HFF-Myc (cell line): ENCODE results near the gene U2SURP.
A peak's percentile ranks its signal among the peaks of the same experiment; 100 is the strongest.

Source experiments
- DNase-seq: peaks from one replicate; pipeline ENCODE4 v3.0.0-alpha.2; 2011; ENCODE audit warnings: low read depth; ENCODE audit errors: extremely low read depth
- H3K4me3 ChIP-seq: replicated peaks from 2 replicates; pipeline ENCODE4 v1.5.1; 2011; ENCODE audit warnings: low read depth, mild to moderate bottlenecking, control low read depth, low read length
- TF ChIP-seq, protein P1 (sequence below): IDR thresholded peaks from 2 replicates; pipeline ENCODE4 v1.5.1; 2012; ENCODE audit warnings: mild to moderate bottlenecking, low read depth, low read length, control low read depth; ENCODE audit errors: missing control alignments

U2SURP gene

DNA sequence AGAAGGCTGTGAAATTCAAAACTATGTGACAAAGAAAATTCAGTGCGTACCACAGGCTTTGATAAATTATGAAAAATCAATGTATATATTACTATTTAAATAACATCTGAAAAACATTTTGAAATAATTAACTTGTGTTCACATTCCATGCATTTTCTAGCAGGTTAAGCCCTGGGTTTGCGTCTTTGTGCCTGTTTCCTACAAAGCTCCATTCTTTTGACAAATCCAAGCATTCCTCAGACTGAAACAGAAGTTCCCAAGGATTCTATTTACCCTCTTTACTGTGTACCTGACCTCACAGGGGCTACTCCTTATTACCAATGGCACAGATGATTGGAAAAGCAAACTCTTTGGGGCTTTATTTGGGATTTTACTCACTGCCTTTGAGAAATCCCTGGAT, 39.8 kb upstream of the U2SURP start:
- DNase-seq = no peak
- H3K4me3 ChIP-seq = no peak overlapping the region
- TF ChIP-seq, protein P1, sequence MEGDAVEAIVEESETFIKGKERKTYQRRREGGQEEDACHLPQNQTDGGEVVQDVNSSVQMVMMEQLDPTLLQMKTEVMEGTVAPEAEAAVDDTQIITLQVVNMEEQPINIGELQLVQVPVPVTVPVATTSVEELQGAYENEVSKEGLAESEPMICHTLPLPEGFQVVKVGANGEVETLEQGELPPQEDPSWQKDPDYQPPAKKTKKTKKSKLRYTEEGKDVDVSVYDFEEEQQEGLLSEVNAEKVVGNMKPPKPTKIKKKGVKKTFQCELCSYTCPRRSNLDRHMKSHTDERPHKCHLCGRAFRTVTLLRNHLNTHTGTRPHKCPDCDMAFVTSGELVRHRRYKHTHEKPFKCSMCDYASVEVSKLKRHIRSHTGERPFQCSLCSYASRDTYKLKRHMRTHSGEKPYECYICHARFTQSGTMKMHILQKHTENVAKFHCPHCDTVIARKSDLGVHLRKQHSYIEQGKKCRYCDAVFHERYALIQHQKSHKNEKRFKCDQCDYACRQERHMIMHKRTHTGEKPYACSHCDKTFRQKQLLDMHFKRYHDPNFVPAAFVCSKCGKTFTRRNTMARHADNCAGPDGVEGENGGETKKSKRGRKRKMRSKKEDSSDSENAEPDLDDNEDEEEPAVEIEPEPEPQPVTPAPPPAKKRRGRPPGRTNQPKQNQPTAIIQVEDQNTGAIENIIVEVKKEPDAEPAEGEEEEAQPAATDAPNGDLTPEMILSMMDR = no peak

GRCh38 chr3:142962175-142962519, 39.2 kb upstream of the U2SURP start:
- no peak overlapping the region for H3K4me3 ChIP-seq
- TF ChIP-seq, protein P1 = no peak
- DNase-seq = no peak

- H3K4me3 ChIP-seq = no peak overlapping the region
- no peak for DNase-seq
- TF ChIP-seq, protein P1 = no peak
These were observed 38.7 kb upstream of the U2SURP start for GRCh38 chr3:142962520-142963233.

DNA sequence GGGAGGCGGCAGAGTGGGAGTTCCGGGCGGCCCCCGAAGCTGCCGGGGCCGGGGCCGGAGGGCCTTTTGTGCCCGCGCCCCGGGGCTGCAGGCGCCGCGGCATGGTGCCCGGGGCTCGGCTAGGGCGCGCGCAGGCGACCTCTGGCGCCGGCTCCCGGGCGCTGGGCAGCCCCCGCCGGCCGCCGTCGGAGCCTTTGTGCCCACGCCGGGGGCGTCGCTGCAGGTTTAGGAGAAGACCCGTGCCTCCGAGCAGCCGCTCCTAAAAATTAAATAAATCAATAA, 38.2 kb upstream of the U2SURP start:
- TF ChIP-seq, protein P1 = no peak
- DNase-seq = no peak
- peak overlapping the region; percentile 39; the same call in 1 of the 2 replicates for H3K4me3 ChIP-seq

- no peak for DNase-seq
- TF ChIP-seq, protein P1 = no peak
- H3K4me3 ChIP-seq = peak within 1 kb of the TSS; percentile 39
These were observed 37.6 kb upstream of the U2SURP start, which contains the start of gene PAQR9 for GRCh38 chr3:142963516-142964448. Gene PAQR9 (minus strand): TSS chr3:142963674. CDS start chr3:142963336, 338 bp downstream.

GRCh38 chr3:142965581-142965980, 35.8 kb upstream of the U2SURP start:
- DNase-seq = no peak
- TF ChIP-seq, protein P1 = no peak
- H3K4me3 ChIP-seq = no peak overlapping the region
